GM15510 (cell line): ENCODE results near the gene TFPI2.

ENCODE experiments used
- POLR2A ChIP-seq: IDR thresholded peaks from 3 replicates; pipeline ENCODE4 v1.6.1; 2011; ENCODE audit warnings: borderline replicate concordance; ENCODE audit not compliant: insufficient read length; ENCODE audit errors: extremely low read depth

The TFPI2 gene

DNA sequence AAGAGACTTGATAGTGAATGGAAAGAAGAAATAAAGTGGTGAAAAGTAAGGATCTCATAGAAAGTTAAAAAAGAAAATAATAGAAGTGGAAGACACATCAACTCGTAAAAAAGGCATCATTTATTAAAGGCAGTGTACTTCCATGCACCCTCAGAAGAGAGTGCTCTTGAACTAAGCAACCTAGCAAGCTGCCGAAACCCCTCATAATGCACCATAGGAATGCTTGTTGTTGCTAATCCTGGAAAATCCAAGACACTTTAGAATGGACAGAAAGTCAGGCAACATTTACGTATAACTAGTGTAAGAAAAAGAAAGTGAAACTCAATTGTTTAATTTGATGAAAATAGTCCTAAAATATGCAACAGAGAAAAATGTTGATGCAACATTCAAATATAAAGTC is 12.8 kb downstream of the TFPI2 start:
- TF ChIP-seq POLR2A, result no peak

DNA sequence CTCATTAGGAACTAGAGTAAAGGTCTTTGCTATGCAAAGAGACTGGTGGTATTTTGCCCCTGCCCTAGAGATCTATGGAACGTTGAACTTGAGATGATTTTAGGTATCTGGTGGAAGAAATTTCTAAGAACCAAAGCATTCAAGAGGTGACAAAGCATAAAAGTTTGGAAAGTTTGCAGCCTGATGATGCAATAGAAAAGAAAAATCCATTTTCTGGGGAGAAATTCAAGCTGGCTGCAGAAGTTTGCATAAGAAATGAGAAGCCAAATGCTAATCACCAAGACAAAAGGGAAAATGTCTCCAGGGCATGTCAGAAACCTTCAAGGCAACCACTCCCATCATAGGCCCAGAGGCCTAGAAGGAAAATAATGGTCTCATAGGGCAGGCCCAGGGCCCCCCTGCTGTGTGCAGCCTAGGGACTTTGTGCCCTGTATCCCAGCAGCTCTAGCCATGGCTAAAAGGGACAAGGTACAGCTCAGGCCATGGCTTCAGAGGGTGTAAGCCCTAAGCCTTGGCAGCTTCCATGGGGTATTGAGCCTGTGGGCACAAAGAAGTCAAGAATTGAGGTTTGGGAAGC is 16.5 kb downstream of the TFPI2 start:
- TF ChIP-seq POLR2A, result no peak

DNA sequence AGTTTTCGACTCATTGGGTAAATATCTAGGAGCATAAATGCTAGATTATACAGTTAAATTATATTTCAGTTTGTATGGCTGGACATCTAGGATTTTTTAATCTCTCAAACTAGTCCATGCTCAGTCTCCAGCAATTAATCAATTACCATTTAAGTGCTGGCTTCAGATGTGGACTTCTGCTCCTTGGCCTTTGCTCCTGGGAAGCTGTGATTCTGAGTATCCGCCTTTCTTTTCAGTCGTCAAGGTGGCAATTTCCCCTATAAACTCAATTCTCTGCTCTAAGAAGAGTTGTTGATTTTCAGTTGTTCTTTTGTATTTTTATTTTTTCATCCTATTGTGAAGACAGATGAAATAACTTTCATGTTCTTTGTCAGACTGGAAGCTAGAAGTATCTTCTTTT is 23.7 kb downstream of the TFPI2 start:
- no peak for TF ChIP-seq POLR2A

DNA sequence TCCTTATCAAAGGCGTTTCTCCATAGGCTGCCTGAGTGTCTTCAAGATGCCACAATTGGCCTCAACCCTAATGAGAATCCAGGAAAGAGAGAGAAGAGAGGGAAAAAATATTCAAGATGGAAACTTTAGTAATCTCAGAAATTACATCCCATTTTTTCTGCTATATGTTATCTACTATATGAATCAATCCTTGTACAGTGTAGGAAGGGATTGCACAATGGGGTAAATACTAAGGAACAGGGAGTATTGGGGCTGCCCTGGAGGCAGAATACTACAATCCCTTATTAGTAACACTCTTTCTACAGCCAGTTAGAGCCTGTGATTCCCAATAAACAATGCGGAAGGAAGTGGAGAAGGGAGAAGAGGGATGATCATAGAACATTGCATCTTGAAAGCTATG is 27.9 kb downstream of the TFPI2 start:
- TF ChIP-seq POLR2A, result no peak

DNA sequence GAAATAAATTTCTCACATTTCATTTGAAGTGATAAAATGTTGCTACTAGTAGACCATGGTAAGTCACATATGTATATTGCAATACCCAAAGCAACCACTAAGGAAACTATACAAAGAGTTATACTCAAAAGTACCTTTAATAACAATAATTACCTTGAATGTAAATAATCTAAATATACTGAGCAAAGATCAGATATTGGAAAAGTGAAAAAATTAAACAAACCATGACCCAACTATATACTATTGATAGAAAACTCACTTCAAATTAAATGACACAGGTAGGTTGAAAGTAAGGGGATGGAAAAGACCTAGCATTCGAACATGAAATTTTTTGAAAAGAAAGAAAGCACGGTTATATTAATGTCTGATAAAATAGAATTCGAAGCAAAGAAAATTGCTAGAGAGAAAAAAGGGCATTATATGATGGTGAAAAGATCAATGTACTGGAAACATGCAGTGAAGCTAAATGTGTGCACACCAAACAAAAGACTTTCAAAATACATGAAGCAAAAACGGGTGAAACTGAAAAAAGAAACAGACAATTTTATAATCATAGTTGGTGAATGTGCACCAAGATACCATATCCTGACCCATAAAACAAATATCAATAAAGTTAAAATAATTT is 29.1 kb downstream of the TFPI2 start:
- no peak for TF ChIP-seq POLR2A

GRCh38 chr7:93860261-93860660 is 30.3 kb downstream of the TFPI2 start:
- no peak for TF ChIP-seq POLR2A

- TF ChIP-seq POLR2A, result no peak
Observed at GRCh38 chr7:93858857-93859256, 31.7 kb downstream of the TFPI2 start.

DNA sequence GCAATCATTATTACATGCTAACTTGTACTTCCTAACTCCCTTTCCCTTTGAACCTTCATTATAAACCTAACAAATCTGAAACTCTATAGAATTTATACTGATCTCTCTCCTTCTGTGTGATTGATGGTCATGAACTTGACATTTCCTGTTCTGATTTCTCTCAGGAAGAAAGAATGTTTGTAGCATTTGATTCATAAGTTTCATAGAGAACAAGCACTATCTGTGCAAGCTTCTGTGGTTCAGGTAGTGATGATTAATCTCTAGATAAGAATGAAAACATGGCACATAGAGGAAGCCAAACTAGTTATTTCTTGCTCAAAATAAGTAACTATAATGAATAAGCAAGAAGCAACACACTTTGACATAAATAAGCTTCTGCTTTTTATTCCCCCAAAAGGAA is 34.2 kb downstream of the TFPI2 start:
- TF ChIP-seq POLR2A, result no peak

- no peak for TF ChIP-seq POLR2A
Observed at GRCh38 chr7:93855797-93856196, 34.8 kb downstream of the TFPI2 start.

GRCh38 chr7:93854480-93854879 is 36.1 kb downstream of the TFPI2 start:
- TF ChIP-seq POLR2A, result no peak

GRCh38 chr7:93851536-93851935 is 39.0 kb downstream of the TFPI2 start:
- TF ChIP-seq POLR2A, result no peak

GRCh38 chr7:93843260-93843659 is 47.3 kb downstream of the TFPI2 start:
- TF ChIP-seq POLR2A, result no peak

- no peak for TF ChIP-seq POLR2A
Observed at GRCh38 chr7:93838966-93839365, 51.6 kb downstream of the TFPI2 start.

DNA sequence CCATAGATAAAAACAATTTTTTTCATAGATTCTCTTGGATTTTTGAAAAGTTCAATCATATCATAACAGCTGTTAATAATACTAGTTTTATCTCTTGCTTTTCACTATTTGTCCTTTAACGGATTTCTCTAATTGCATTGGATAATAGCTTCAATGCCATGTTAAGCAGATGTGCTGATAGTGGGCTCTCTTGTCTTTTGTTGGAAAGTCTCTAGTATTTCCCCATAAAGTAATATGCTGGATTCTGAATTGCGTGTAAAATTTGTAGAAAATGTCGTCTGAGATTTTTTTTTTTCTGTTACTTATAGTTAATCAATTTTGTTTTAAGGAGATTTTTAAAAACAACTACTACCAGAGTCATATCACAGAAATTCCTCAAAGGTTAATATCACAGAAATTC is 53.3 kb downstream of the TFPI2 start:
- no peak for TF ChIP-seq POLR2A

DNA sequence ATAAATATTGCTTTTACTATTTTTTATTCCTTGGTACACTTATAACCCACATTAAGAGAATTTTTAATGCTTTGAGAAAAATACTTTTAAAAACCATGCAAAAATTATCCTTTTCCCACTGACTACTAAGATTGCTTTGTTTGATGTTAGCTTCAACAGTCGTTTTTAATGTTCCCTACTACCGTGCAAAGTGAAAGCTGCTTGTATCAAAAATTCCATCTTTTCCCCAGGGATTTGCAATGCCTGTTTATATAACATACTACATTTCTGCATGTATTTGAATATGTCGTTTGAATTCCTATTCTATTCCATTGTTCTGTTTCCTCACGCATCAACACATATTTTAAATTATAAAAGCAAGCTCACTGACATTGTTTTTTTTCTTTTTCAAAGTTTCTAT is 54.4 kb downstream of the TFPI2 start:
- TF ChIP-seq POLR2A, result no peak

DNA sequence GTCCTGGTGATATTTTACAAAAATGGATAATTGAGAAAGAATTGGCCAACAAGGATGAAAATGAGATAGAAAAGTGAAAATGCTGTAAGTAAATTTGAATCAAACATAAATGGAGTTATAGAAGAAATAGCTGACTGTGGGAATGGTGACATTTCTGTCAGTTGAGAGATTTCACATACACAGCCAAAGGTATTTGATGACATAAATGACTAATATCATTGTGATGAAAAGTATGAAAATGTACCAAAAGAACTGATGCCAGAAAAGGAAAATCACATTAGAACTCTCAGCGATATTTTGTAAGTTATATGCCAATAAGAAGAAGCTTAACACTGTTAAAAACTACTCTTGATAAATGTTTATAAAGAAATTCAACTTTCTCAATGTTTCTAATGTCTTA is 54.9 kb downstream of the TFPI2 start:
- TF ChIP-seq POLR2A, result no peak
